CD8-positive, alpha-beta memory T cell (primary cell): ENCODE data around the gene IFIT3. TPM values are rescaled to one million over a fixed set of nuclear protein-coding genes. Genes with fewer than 3 reads are reported as not detected.

Experiments
- CTCF ChIA-PET: fragments of 350-600 bp; sonication (Branson Sonifier 250); formaldehyde crosslinking; loops from one replicate; lab custom pipeline; 2021; ENCODE audit warnings: antibody characterized with exemption; lab: Charles Lee
- POLR2A ChIA-PET: fragments of 350-600 bp; sonication (Branson Sonifier 250); formaldehyde crosslinking; loops from one replicate; lab custom pipeline; 2021; ENCODE audit warnings: antibody characterized with exemption; lab: Charles Lee
- DNase-seq, 5 donors: peaks; one replicate each; pipeline versions ENCODE4 v3.0.0 to v3.0.0-alpha.2; 2020 to 2022; ENCODE audit warnings: mixed read lengths in 1 of 5
- H3K27ac ChIP-seq: one replicate; pipeline ENCODE4 v1.7.0; 2013; ENCODE audit warnings: low read depth, mild to moderate bottlenecking, low read length, moderate library complexity
- H3K27me3 ChIP-seq: 2 replicates; pipeline ENCODE4 v1.7.0; 2013; ENCODE audit warnings: low read length, mild to moderate bottlenecking; ENCODE audit not compliant: insufficient read depth, poor library complexity, severe bottlenecking
- H3K36me3 ChIP-seq: 2 replicates; pipeline ENCODE4 v1.7.0; 2013; ENCODE audit warnings: mild to moderate bottlenecking, low read length, moderate library complexity; ENCODE audit not compliant: insufficient read depth
- H3K4me1 ChIP-seq: 2 replicates; pipeline ENCODE4 v1.7.0; 2013; ENCODE audit warnings: mild to moderate bottlenecking, low read length, moderate library complexity; ENCODE audit not compliant: insufficient read depth
- H3K4me3 ChIP-seq: 2 replicates; pipeline ENCODE4 v1.7.0; 2013; ENCODE audit warnings: mild to moderate bottlenecking, low read length
- H3K9me3 ChIP-seq: 2 replicates; pipeline ENCODE4 v1.7.0; 2013; ENCODE audit warnings: mild to moderate bottlenecking, low read length
- H3K27ac Mint-ChIP-seq, 8 donors: one replicate each; pipeline ENCODE4 v1.8.0; 2020 to 2021; ENCODE audit warnings: mixed read lengths in 8 of 8, mild to moderate bottlenecking in 6 of 8, inconsistent platforms in 3 of 8, moderate library complexity in 3 of 8
- H3K27me3 Mint-ChIP-seq, 2 donors: one replicate each; pipeline ENCODE4 v1.8.0; 2020 to 2021; ENCODE audit warnings: mixed read lengths in 2 of 2, mild to moderate bottlenecking in 1 of 2, moderate library complexity in 1 of 2
- H3K36me3 Mint-ChIP-seq, 3 donors: one replicate each; pipeline ENCODE4 v1.8.0; 2020 to 2021; ENCODE audit warnings: mixed read lengths in 3 of 3, inconsistent platforms in 1 of 3, mild to moderate bottlenecking in 1 of 3
- H3K4me1 Mint-ChIP-seq, 3 donors: one replicate each; pipeline ENCODE4 v1.8.0; 2020 to 2021; ENCODE audit warnings: mixed read lengths in 3 of 3, inconsistent platforms in 1 of 3, mild to moderate bottlenecking in 1 of 3
- H3K4me3 Mint-ChIP-seq, 7 donors: one replicate each; pipeline ENCODE4 v1.8.0; 2020 to 2021; ENCODE audit warnings: mixed read lengths in 7 of 7, mild to moderate bottlenecking in 6 of 7, moderate library complexity in 4 of 7, inconsistent platforms in 2 of 7
- H3K9me3 Mint-ChIP-seq, 5 donors: one replicate each; pipeline ENCODE4 v1.8.0; 2020 to 2022; ENCODE audit warnings: mixed read lengths in 5 of 5, mild to moderate bottlenecking in 3 of 5, moderate library complexity in 2 of 5, inconsistent platforms in 1 of 5
- polyA plus RNA-seq: library from polyadenylated mRNA; unstranded; fragments of 300-500 nt; fragmentation: Illumina TruSeq; gene quantifications from one replicate; pipeline ENCODE4 v1.2.3, GENCODE V29; 2021
- total RNA-seq, 2 experiments: library from RNA; stranded (reverse); gene quantifications; one replicate each; pipeline ENCODE4 v1.2.3, GENCODE V29; 2021

Gene IFIT3
- total RNA-seq (under 1 TPM; 0.35 to 0.63 TPM), polyA plus RNA-seq (3.7 TPM)

GRCh38 chr10:89327803-89328441, at the start of gene IFIT3:
Gene IFIT3, plus strand, starts transcription at chr10:89327997. Its CDS starts 77 bp downstream, at chr10:89328074.
- peaks cover 27 to 46% (median 33%) of the 10 kb centered on the region in 3 donors for H3K4me1 Mint-ChIP-seq
- Histone ChIP-seq H3K4me1 (peaks cover 26% of the 10 kb centered on the region), H3K4me3 (peak within 1 kb of the TSS; percentile 62), H3K36me3 (no peaks in the 10 kb centered on the region), H3K9me3 (no peaks in the 10 kb centered on the region), H3K27ac (peak within 1 kb of the TSS; percentile 38), H3K27me3 (no peaks in the 10 kb centered on the region)
- peaks cover 0 to 5% (median 2%) of the 10 kb centered on the region in 3 donors for H3K36me3 Mint-ChIP-seq
- POLR2A ChIA-PET, result no interaction called here
- peak within 1 kb of the TSS in 7 of 8 donors; percentile 0 to 88 (median 60) for H3K27ac Mint-ChIP-seq
- peak within 1 kb of the TSS; percentile 76 to 92 (median 91) for H3K4me3 Mint-ChIP-seq
- peaks cover 15 to 25% of the 10 kb centered on the region in 2 donors for H3K27me3 Mint-ChIP-seq
- DNase-seq, result peak in 2 of 5 donors; percentile 10 to 31
- CTCF ChIA-PET, result interaction anchor here (1.2 kb wide), 1 partner anchor 80 kb away, joined by 3 read pairs; no protein-coding TSS in a partner anchor
- no peaks in the 10 kb centered on the region for H3K9me3 Mint-ChIP-seq

- Mint-ChIP-seq H3K9me3 (no peaks in the 10 kb centered on the region), H3K4me1 (no peaks in the 10 kb centered on the region), H3K27ac (no peak overlapping the region), H3K27me3 (peaks cover 6 to 23% of the 10 kb centered on the region in 2 donors), H3K36me3 (no peaks in the 10 kb centered on the region), H3K4me3 (no peak overlapping the region)
- POLR2A ChIA-PET, result no interaction called here
- no peaks in the 10 kb centered on the region for H3K4me1 ChIP-seq
- H3K36me3 ChIP-seq, result no peaks in the 10 kb centered on the region
- H3K27ac ChIP-seq, result no peak overlapping the region
- H3K9me3 ChIP-seq, result no peaks in the 10 kb centered on the region
- DNase-seq, result no peak
- no peaks in the 10 kb centered on the region for H3K27me3 ChIP-seq
- H3K4me3 ChIP-seq, result no peak overlapping the region
- CTCF ChIA-PET, result no interaction called here
Measured at GRCh38 chr10:89278034-89278535, 49.7 kb upstream of the IFIT3 start.

- H3K27me3 Mint-ChIP-seq, result peaks cover 6 to 21% of the 10 kb centered on the region in 2 donors
- H3K27me3 ChIP-seq, result no peaks in the 10 kb centered on the region
- ChIA-PET CTCF (no interaction called here), POLR2A (no interaction called here)
- no peaks in the 10 kb centered on the region for H3K36me3 Mint-ChIP-seq
- H3K4me1 ChIP-seq, result no peaks in the 10 kb centered on the region
- H3K27ac Mint-ChIP-seq, result no peak overlapping the region
- no peaks in the 10 kb centered on the region for H3K36me3 ChIP-seq
- H3K9me3 Mint-ChIP-seq, result no peaks in the 10 kb centered on the region
- no peak overlapping the region for H3K4me3 ChIP-seq
- H3K9me3 ChIP-seq, result no peaks in the 10 kb centered on the region
- H3K27ac ChIP-seq, result no peak overlapping the region
- DNase-seq, result no peak
- H3K4me3 Mint-ChIP-seq, result no peak overlapping the region
- H3K4me1 Mint-ChIP-seq, result no peaks in the 10 kb centered on the region
Measured at GRCh38 chr10:89278900-89279392, 48.9 kb upstream of the IFIT3 start.

- H3K4me1 Mint-ChIP-seq, result no peaks in the 10 kb centered on the region
- no peaks in the 10 kb centered on the region for H3K9me3 Mint-ChIP-seq
- CTCF ChIA-PET, result no interaction called here
- Histone ChIP-seq H3K36me3 (no peaks in the 10 kb centered on the region), H3K27ac (no peak overlapping the region), H3K9me3 (no peaks in the 10 kb centered on the region), H3K4me3 (no peak overlapping the region), H3K27me3 (no peaks in the 10 kb centered on the region), H3K4me1 (no peaks in the 10 kb centered on the region)
- H3K27me3 Mint-ChIP-seq, result peaks cover 6 to 21% of the 10 kb centered on the region in 2 donors
- H3K36me3 Mint-ChIP-seq, result no peaks in the 10 kb centered on the region
- H3K4me3 Mint-ChIP-seq, result no peak overlapping the region
- POLR2A ChIA-PET, result no interaction called here
- no peak overlapping the region for H3K27ac Mint-ChIP-seq
- DNase-seq, result no peak
Measured at GRCh38 chr10:89279421-89279869, 48.4 kb upstream of the IFIT3 start.

GRCh38 chr10:89280508-89280907, 47.3 kb upstream of the IFIT3 start:
- CTCF ChIA-PET, result no interaction called here
- H3K27ac ChIP-seq, result no peak overlapping the region
- Mint-ChIP-seq H3K36me3 (no peaks in the 10 kb centered on the region), H3K27me3 (peaks cover 0 to 12% of the 10 kb centered on the region in 2 donors), H3K4me3 (no peak overlapping the region), H3K4me1 (no peaks in the 10 kb centered on the region), H3K9me3 (no peaks in the 10 kb centered on the region), H3K27ac (no peak overlapping the region)
- H3K27me3 ChIP-seq, result no peaks in the 10 kb centered on the region
- H3K4me3 ChIP-seq, result no peak overlapping the region
- DNase-seq, result no peak
- POLR2A ChIA-PET, result no interaction called here
- H3K9me3 ChIP-seq, result no peaks in the 10 kb centered on the region
- H3K36me3 ChIP-seq, result no peaks in the 10 kb centered on the region
- H3K4me1 ChIP-seq, result no peaks in the 10 kb centered on the region

GRCh38 chr10:89281606-89282395, 46.0 kb upstream of the IFIT3 start:
- no peak overlapping the region for H3K27ac ChIP-seq
- ChIA-PET POLR2A (no interaction called here), CTCF (interaction anchor here (1.7 kb wide), 1 partner anchor 50 kb away, joined by 4 read pairs; no protein-coding TSS in a partner anchor)
- no peaks in the 10 kb centered on the region for H3K9me3 ChIP-seq
- H3K4me3 Mint-ChIP-seq, result no peak overlapping the region
- H3K36me3 ChIP-seq, result no peaks in the 10 kb centered on the region
- H3K36me3 Mint-ChIP-seq, result no peaks in the 10 kb centered on the region
- no peak overlapping the region for H3K27ac Mint-ChIP-seq
- H3K27me3 Mint-ChIP-seq, result peaks cover 1 to 19% of the 10 kb centered on the region in 2 donors
- no peaks in the 10 kb centered on the region for H3K4me1 Mint-ChIP-seq
- no peak overlapping the region for H3K4me3 ChIP-seq
- no peak for DNase-seq
- no peaks in the 10 kb centered on the region for H3K9me3 Mint-ChIP-seq
- no peaks in the 10 kb centered on the region for H3K27me3 ChIP-seq
- no peaks in the 10 kb centered on the region for H3K4me1 ChIP-seq

- POLR2A ChIA-PET, result no interaction called here
- no peaks in the 10 kb centered on the region for H3K36me3 ChIP-seq
- Mint-ChIP-seq H3K36me3 (no peaks in the 10 kb centered on the region), H3K4me3 (no peak overlapping the region), H3K27ac (no peak overlapping the region), H3K4me1 (no peaks in the 10 kb centered on the region), H3K27me3 (peaks cover 1 to 10% of the 10 kb centered on the region in 2 donors), H3K9me3 (no peaks in the 10 kb centered on the region)
- no peaks in the 10 kb centered on the region for H3K9me3 ChIP-seq
- no peak overlapping the region for H3K27ac ChIP-seq
- no peak overlapping the region for H3K4me3 ChIP-seq
- no peaks in the 10 kb centered on the region for H3K4me1 ChIP-seq
- CTCF ChIA-PET, result interaction anchor here (1.7 kb wide), 1 partner anchor 49 kb away, joined by 4 read pairs; no protein-coding TSS in a partner anchor
- DNase-seq, result no peak
- no peaks in the 10 kb centered on the region for H3K27me3 ChIP-seq
Measured at GRCh38 chr10:89283025-89283935, 44.5 kb upstream of the IFIT3 start.
